ENCODE data around the gene GCN1. TPM values are rescaled to one million over a fixed set of nuclear protein-coding genes. Genes with fewer than 3 reads are reported as not detected.

The GCN1 gene
- total RNA-seq, 1 experiment from 2014 or later, result 181 TPM

DNA sequence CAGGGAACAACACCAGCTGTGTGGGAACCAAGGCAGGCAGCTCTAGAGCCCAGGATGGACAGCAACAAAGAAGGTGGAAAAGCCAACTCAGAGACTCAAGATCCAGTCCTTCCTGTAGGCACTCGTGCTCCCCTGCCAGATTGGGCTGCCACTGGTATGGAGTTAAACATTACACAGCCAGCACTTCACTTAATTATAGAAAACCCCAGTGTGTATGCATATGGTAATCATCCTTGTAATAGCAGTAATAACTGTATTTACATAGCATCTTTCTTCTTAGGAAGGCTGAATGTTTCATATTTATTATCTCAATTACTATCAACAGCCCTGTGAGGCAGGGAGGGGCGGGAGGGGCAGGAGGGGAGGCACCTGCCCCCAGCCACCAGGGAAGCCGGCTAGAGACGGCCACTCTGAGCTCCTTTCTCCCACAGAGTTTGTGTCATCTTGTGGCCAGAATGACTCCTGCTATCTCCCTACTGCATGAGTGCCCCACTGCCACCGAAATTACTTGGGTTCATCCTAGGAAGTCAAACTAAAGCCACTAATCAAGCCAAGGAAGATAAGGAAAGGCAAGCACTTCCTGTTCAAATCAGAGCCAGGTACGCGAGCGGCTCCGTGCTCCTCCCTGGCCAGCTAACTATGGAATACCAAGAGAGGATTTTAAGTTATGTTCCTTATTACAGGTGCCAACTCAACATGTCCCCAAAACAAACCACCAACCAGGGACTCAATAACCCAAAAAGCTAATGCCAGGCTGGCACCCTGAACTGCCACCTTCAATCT lies 62.3 kb downstream of the GCN1 start:
- TF ChIP-seq, protein P1, sequence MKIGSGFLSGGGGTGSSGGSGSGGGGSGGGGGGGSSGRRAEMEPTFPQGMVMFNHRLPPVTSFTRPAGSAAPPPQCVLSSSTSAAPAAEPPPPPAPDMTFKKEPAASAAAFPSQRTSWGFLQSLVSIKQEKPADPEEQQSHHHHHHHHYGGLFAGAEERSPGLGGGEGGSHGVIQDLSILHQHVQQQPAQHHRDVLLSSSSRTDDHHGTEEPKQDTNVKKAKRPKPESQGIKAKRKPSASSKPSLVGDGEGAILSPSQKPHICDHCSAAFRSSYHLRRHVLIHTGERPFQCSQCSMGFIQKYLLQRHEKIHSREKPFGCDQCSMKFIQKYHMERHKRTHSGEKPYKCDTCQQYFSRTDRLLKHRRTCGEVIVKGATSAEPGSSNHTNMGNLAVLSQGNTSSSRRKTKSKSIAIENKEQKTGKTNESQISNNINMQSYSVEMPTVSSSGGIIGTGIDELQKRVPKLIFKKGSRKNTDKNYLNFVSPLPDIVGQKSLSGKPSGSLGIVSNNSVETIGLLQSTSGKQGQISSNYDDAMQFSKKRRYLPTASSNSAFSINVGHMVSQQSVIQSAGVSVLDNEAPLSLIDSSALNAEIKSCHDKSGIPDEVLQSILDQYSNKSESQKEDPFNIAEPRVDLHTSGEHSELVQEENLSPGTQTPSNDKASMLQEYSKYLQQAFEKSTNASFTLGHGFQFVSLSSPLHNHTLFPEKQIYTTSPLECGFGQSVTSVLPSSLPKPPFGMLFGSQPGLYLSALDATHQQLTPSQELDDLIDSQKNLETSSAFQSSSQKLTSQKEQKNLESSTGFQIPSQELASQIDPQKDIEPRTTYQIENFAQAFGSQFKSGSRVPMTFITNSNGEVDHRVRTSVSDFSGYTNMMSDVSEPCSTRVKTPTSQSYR (CRISPR knock-in tag; IDR thresholded peaks at IDR 0.05), result no peak
- TF ChIP-seq NFE2L1 (CRISPR knock-in tag; IDR thresholded peaks at IDR 0.05), result no peak
- TF ChIP-seq, protein P2, sequence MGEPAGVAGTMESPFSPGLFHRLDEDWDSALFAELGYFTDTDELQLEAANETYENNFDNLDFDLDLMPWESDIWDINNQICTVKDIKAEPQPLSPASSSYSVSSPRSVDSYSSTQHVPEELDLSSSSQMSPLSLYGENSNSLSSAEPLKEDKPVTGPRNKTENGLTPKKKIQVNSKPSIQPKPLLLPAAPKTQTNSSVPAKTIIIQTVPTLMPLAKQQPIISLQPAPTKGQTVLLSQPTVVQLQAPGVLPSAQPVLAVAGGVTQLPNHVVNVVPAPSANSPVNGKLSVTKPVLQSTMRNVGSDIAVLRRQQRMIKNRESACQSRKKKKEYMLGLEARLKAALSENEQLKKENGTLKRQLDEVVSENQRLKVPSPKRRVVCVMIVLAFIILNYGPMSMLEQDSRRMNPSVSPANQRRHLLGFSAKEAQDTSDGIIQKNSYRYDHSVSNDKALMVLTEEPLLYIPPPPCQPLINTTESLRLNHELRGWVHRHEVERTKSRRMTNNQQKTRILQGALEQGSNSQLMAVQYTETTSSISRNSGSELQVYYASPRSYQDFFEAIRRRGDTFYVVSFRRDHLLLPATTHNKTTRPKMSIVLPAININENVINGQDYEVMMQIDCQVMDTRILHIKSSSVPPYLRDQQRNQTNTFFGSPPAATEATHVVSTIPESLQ (CRISPR knock-in tag; IDR thresholded peaks at IDR 0.05), result no peak
- TF ChIP-seq EMX1 (CRISPR knock-in tag; IDR thresholded peaks at IDR 0.05), result no peak
- no peak for TF ChIP-seq GRHL2 (CRISPR knock-in tag; IDR thresholded peaks at IDR 0.05; ENCODE audit: insufficient replicate concordance, severe bottlenecking)
- no peak for TF ChIP-seq IRF2 (CRISPR knock-in tag; IDR thresholded peaks at IDR 0.05; ENCODE audit: borderline replicate concordance, low read depth)
- no peak for TF ChIP-seq NR3C1 (CRISPR knock-in tag; conservative IDR thresholded peaks at IDR 0.05; ENCODE audit: low read depth)
- TF ChIP-seq JAZF1 (CRISPR knock-in tag; IDR thresholded peaks at IDR 0.05), result no peak
- TF ChIP-seq, protein P3, sequence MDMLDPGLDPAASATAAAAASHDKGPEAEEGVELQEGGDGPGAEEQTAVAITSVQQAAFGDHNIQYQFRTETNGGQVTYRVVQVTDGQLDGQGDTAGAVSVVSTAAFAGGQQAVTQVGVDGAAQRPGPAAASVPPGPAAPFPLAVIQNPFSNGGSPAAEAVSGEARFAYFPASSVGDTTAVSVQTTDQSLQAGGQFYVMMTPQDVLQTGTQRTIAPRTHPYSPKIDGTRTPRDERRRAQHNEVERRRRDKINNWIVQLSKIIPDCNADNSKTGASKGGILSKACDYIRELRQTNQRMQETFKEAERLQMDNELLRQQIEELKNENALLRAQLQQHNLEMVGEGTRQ (CRISPR knock-in tag; IDR thresholded peaks at IDR 0.05), result no peak
- TF ChIP-seq, protein P4, sequence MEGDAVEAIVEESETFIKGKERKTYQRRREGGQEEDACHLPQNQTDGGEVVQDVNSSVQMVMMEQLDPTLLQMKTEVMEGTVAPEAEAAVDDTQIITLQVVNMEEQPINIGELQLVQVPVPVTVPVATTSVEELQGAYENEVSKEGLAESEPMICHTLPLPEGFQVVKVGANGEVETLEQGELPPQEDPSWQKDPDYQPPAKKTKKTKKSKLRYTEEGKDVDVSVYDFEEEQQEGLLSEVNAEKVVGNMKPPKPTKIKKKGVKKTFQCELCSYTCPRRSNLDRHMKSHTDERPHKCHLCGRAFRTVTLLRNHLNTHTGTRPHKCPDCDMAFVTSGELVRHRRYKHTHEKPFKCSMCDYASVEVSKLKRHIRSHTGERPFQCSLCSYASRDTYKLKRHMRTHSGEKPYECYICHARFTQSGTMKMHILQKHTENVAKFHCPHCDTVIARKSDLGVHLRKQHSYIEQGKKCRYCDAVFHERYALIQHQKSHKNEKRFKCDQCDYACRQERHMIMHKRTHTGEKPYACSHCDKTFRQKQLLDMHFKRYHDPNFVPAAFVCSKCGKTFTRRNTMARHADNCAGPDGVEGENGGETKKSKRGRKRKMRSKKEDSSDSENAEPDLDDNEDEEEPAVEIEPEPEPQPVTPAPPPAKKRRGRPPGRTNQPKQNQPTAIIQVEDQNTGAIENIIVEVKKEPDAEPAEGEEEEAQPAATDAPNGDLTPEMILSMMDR (IDR thresholded peaks at IDR 0.05), result no peak
- TF ChIP-seq, protein P5, sequence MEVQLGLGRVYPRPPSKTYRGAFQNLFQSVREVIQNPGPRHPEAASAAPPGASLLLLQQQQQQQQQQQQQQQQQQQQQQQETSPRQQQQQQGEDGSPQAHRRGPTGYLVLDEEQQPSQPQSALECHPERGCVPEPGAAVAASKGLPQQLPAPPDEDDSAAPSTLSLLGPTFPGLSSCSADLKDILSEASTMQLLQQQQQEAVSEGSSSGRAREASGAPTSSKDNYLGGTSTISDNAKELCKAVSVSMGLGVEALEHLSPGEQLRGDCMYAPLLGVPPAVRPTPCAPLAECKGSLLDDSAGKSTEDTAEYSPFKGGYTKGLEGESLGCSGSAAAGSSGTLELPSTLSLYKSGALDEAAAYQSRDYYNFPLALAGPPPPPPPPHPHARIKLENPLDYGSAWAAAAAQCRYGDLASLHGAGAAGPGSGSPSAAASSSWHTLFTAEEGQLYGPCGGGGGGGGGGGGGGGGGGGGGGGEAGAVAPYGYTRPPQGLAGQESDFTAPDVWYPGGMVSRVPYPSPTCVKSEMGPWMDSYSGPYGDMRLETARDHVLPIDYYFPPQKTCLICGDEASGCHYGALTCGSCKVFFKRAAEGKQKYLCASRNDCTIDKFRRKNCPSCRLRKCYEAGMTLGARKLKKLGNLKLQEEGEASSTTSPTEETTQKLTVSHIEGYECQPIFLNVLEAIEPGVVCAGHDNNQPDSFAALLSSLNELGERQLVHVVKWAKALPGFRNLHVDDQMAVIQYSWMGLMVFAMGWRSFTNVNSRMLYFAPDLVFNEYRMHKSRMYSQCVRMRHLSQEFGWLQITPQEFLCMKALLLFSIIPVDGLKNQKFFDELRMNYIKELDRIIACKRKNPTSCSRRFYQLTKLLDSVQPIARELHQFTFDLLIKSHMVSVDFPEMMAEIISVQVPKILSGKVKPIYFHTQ (CRISPR knock-in tag; IDR thresholded peaks at IDR 0.05), result no peak
- no peak for TF ChIP-seq SMAD4 (CRISPR knock-in tag; IDR thresholded peaks at IDR 0.05)
- TF ChIP-seq, protein P6, sequence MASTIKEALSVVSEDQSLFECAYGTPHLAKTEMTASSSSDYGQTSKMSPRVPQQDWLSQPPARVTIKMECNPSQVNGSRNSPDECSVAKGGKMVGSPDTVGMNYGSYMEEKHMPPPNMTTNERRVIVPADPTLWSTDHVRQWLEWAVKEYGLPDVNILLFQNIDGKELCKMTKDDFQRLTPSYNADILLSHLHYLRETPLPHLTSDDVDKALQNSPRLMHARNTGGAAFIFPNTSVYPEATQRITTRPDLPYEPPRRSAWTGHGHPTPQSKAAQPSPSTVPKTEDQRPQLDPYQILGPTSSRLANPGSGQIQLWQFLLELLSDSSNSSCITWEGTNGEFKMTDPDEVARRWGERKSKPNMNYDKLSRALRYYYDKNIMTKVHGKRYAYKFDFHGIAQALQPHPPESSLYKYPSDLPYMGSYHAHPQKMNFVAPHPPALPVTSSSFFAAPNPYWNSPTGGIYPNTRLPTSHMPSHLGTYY (CRISPR knock-in tag; IDR thresholded peaks at IDR 0.05), result no peak
- no peak for TF ChIP-seq SMAD3 (CRISPR knock-in tag; IDR thresholded peaks at IDR 0.05; ENCODE audit: borderline replicate concordance)
- TF ChIP-seq ZNF232 (CRISPR knock-in tag; IDR thresholded peaks at IDR 0.05), result no peak
- no peak for TF ChIP-seq NFYB (CRISPR knock-in tag; conservative IDR thresholded peaks at IDR 0.05; ENCODE audit: low read depth)
- no peak for TF ChIP-seq ELF4 (CRISPR knock-in tag; IDR thresholded peaks at IDR 0.05; ENCODE audit: low read depth)
- no peak for TF ChIP-seq PRRX2 (CRISPR knock-in tag; IDR thresholded peaks at IDR 0.05)
- ATAC-seq (no peak), DNase-seq (ENCODE audit: low spot score) (no peak)
- H3K36me3 Mint-ChIP-seq, result peaks cover 85% of the 10 kb centered on the region
- no peaks in the 10 kb centered on the region for H3K27me3 Mint-ChIP-seq (ENCODE audit: low read depth)
- POLR2A ChIA-PET, result interaction anchor here (0.6 kb wide), 1 partner anchor 13 kb away, joined by 7 read pairs; no protein-coding TSS in a partner anchor
- H3K27ac Mint-ChIP-seq, result no peak overlapping the region
- peaks cover 6% of the 10 kb centered on the region for H3K4me1 Mint-ChIP-seq
- no peak overlapping the region for H3K4me3 Mint-ChIP-seq
- CTCF ChIA-PET, result no interaction called here
- no peaks in the 10 kb centered on the region for H3K9me3 Mint-ChIP-seq
